ENCODE results near the gene CHMP4B.

DNA sequence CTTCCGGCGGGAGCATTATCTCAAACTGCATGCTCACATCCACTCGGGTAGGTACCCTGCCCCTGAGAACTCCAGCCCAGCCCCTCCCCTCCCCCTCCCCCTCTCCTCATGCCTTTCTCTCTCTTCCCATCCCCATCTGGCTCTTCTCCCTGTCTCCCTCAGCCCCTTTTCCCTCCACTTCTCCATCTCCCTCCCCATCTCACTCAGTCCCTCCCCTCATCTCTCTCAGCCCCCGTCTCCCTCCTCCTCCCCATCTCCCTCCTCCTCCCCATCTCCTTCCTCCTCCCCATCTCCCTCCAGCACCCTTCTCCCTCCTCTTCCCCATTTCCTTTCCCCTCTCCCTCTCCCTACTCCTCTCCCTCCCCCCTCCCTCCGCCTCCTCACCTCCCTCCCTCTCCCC is 27.3 kb upstream of the CHMP4B start:
- TF ChIP-seq GATA2 (IDR thresholded peaks at IDR 0.05; ENCODE audit: low read depth, low read length) (no peak), GATA3 (IDR thresholded peaks at IDR 0.05; ENCODE audit: low read depth, low read length) (no peak)
